ENCODE results near the gene KCNH5.

- TF ChIP-seq GATA3 (IDR thresholded peaks at IDR 0.05; ENCODE audit: low read depth, low read length) (no peak), GATA2 (IDR thresholded peaks at IDR 0.05; ENCODE audit: low read depth, low read length) (no peak)
These were observed 302.1 kb downstream of the KCNH5 start for GRCh38 chr14:62743118-62743517.

Measured in SH-SY5Y (cell line).